ENCODE measurements around the gene RET.

Gene RET

DNA sequence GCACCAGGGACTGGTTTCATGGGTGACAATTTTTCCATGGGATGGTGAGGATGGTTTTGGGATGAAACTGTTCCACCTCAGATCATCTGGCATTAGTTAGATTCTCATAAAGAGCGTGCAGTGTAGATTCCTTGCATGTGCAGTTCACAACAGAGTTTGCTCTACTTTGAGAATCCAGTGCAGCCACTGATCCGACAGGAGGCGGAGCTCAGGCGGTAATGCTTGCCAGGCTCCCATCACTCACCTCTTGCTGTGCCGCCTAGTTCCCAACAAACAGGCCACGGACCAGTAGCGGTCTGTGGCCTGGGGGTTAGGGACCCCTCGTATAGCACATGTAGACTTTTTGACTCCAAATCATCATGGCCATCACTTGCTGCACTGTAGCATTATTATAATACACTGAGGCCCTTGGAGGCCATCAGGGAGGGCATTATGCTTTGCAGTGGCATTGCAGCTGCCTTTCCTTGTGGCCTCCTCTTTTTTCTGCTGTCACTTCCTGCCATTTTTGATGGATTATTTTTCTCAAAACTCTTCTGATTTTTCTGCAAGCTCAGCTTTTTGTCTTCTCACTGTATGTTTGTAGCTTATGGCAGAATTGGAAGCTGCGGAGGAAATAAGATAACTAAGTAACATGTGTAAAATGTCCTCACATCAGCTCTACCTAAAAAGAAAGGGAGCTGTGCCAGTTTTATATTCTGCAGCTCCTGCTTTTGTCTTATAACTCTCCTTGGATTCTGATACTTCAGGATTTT lies 79.9 kb downstream of the RET start:
- Histone ChIP-seq H3K4me2 (ENCODE audit: insufficient read depth, low read length, poor library complexity, severe bottlenecking) (no peak overlapping the region), H3K9me3 (replicated peaks in 1 of 2; ENCODE audit: control insufficient read depth in 2 of 2, insufficient read depth in 1 of 2, low read depth in 1 of 2, low read length in 2 of 2) (no peaks in the 10 kb centered on the region), H2BK5ac (ENCODE audit: low read length) (no peak overlapping the region), H4K91ac (ENCODE audit: low read depth, low read length, poor library complexity) (no peak overlapping the region), H3K36me3 (replicated peaks in 1 of 2; ENCODE audit: control insufficient read depth in 2 of 2, insufficient read depth in 2 of 2, low read length in 2 of 2) (peaks cover 0 to 18% of the 10 kb centered on the region in 2 donors), H3K4me3 (ENCODE audit: low read length in 2 of 2) (no peak overlapping the region), H3K4ac (ENCODE audit: low read length) (no peak overlapping the region), H2AFZ (ENCODE audit: low read length) (no peak overlapping the region), H3K27ac (replicated peaks; ENCODE audit: low read length) (no peak overlapping the region), H3K14ac (ENCODE audit: low read length) (no peak overlapping the region), H3K4me1 (ENCODE audit: control insufficient read depth in 2 of 2, insufficient read depth in 1 of 2, low read depth in 1 of 2, low read length in 2 of 2) (no peaks in the 10 kb centered on the region), H2BK120ac (ENCODE audit: low read depth, low read length) (no peak overlapping the region), H3K79me1 (ENCODE audit: low read depth, low read length) (peaks cover 1% of the 10 kb centered on the region), H3K23ac (ENCODE audit: low read depth, low read length, poor library complexity) (no peak overlapping the region), H4K8ac (ENCODE audit: low read depth, low read length) (no peak overlapping the region), H3K18ac (ENCODE audit: low read length) (no peak overlapping the region), H3K27me3 (ENCODE audit: control insufficient read depth in 3 of 3, insufficient read depth in 3 of 3, low read depth in 1 of 3, low read length in 3 of 3) (no peaks in the 10 kb centered on the region), H3K9ac (ENCODE audit: low read depth, low read length, poor library complexity) (no peak overlapping the region), H2BK15ac (ENCODE audit: low read length) (no peak overlapping the region), H2AK5ac (ENCODE audit: low read depth, low read length) (no peak overlapping the region), H2BK12ac (ENCODE audit: low read length) (no peak overlapping the region)
- no CpG with 5 or more reads among the region's 9 CpGs for WGBS, 2 donors (ENCODE audit: extremely low coverage in 2 of 2, insufficient read length in 2 of 2, insufficient replicate concordance in 1 of 2)
- DNase-seq (ENCODE audit: low spot score): no peak

DNA sequence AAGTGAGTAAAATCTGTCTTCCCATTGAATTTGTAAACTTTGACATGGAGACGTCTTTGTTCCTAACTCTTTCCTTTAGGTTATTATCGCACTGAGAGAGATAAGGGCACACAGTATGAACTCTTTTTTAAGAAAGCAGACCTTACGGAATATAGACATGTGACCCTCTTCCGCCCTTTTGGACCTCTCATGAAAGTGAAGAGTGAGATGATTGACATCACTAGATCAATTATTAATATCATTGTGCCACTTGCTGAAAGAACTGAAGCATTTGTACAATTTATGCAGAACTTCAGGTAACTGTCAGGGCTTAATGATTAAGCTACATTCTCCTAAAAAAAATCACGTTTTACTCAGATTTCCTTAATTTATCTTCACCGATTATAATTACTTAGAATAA lies 81.8 kb downstream of the RET start:
- Histone ChIP-seq H3K27me3 (ENCODE audit: control insufficient read depth in 3 of 3, insufficient read depth in 3 of 3, low read depth in 1 of 3, low read length in 3 of 3) (no peaks in the 10 kb centered on the region), H3K36me3 (replicated peaks in 1 of 2; ENCODE audit: control insufficient read depth in 2 of 2, insufficient read depth in 2 of 2, low read length in 2 of 2) (peaks cover 0 to 35% of the 10 kb centered on the region in 2 donors), H3K23ac (ENCODE audit: low read depth, low read length, poor library complexity) (no peak overlapping the region), H2BK120ac (ENCODE audit: low read depth, low read length) (no peak overlapping the region), H2BK12ac (ENCODE audit: low read length) (no peak overlapping the region), H3K14ac (ENCODE audit: low read length) (no peak overlapping the region), H2AFZ (ENCODE audit: low read length) (no peak overlapping the region), H3K4ac (ENCODE audit: low read length) (no peak overlapping the region), H3K27ac (replicated peaks; ENCODE audit: low read length) (no peak overlapping the region), H3K18ac (ENCODE audit: low read length) (no peak overlapping the region), H3K4me3 (ENCODE audit: low read length in 2 of 2) (no peak overlapping the region), H3K4me2 (ENCODE audit: insufficient read depth, low read length, poor library complexity, severe bottlenecking) (no peak overlapping the region), H3K4me1 (ENCODE audit: control insufficient read depth in 2 of 2, insufficient read depth in 1 of 2, low read depth in 1 of 2, low read length in 2 of 2) (no peaks in the 10 kb centered on the region), H2AK5ac (ENCODE audit: low read depth, low read length) (no peak overlapping the region), H3K79me1 (ENCODE audit: low read depth, low read length) (peaks cover 1% of the 10 kb centered on the region), H4K8ac (ENCODE audit: low read depth, low read length) (no peak overlapping the region), H4K91ac (ENCODE audit: low read depth, low read length, poor library complexity) (no peak overlapping the region), H3K9me3 (replicated peaks in 1 of 2; ENCODE audit: control insufficient read depth in 2 of 2, insufficient read depth in 1 of 2, low read depth in 1 of 2, low read length in 2 of 2) (no peaks in the 10 kb centered on the region), H3K9ac (ENCODE audit: low read depth, low read length, poor library complexity) (no peak overlapping the region), H2BK15ac (ENCODE audit: low read length) (no peak overlapping the region), H2BK5ac (ENCODE audit: low read length) (no peak overlapping the region)
- no peak for DNase-seq (ENCODE audit: low spot score)
- no CpG with 5 or more reads among the region's 6 CpGs for WGBS, 2 donors (ENCODE audit: extremely low coverage in 2 of 2, insufficient read length in 2 of 2, insufficient replicate concordance in 1 of 2)

DNA sequence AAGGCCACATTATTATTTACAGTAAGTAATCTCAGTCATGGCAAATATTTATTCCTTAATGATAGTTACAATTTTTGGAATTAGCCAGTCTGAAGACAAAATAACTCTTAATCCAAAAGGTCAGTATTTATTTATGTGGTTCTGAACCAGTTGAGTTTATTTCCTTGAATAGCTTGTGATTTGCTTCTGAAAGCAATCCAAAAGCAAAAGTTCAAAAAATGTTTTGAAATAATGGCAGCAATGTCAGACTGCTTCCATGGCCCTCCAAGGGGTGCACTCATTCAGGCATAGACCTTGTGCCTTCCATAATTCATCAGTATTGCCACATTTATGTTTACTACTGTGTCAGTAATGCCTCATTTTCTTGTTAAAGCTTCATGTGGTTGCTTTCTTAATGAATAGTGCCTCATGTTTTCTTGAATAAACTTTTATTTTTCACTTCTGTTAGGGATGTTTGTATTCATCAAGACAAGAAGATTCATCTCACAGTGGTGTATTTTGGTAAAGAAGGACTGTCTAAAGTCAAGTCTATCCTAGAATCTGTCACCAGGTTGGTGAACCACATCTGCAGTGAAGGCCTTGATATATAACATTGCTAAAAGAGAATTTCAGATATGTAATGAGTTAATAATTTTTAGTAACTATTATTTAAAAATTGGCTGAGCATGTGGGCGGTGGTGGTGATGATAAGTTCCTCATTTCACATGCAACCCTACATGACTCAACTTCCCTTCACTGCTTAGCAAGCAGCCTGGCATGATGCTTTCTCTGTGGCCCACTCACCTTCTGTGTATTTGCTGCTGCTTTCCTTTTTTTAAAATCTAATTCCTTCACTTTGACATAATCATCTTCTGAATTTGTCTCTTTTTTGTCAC lies 83.4 kb downstream of the RET start:
- H3K14ac ChIP-seq (ENCODE audit: low read length): no peak overlapping the region
- no CpG with 5 or more reads among the region's 1 CpG for WGBS, 2 donors (ENCODE audit: extremely low coverage in 2 of 2, insufficient read length in 2 of 2, insufficient replicate concordance in 1 of 2)
- DNase-seq (ENCODE audit: low spot score): no peak
- H3K4me1 ChIP-seq (ENCODE audit: control insufficient read depth in 2 of 2, insufficient read depth in 1 of 2, low read depth in 1 of 2, low read length in 2 of 2): no peaks in the 10 kb centered on the region
- H3K27ac ChIP-seq (replicated peaks; ENCODE audit: low read length): no peak overlapping the region
- H2BK120ac ChIP-seq (ENCODE audit: low read depth, low read length): no peak overlapping the region
- no peaks in the 10 kb centered on the region for H3K9me3 ChIP-seq (replicated peaks in 1 of 2; ENCODE audit: control insufficient read depth in 2 of 2, insufficient read depth in 1 of 2, low read depth in 1 of 2, low read length in 2 of 2)
- no peak overlapping the region for H3K18ac ChIP-seq (ENCODE audit: low read length)
- H3K27me3 ChIP-seq (ENCODE audit: control insufficient read depth in 3 of 3, insufficient read depth in 3 of 3, low read depth in 1 of 3, low read length in 3 of 3): no peaks in the 10 kb centered on the region
- no peak overlapping the region for H3K4me3 ChIP-seq (ENCODE audit: low read length in 2 of 2)
- H2BK15ac ChIP-seq (ENCODE audit: low read length): no peak overlapping the region
- H3K23ac ChIP-seq (ENCODE audit: low read depth, low read length, poor library complexity): no peak overlapping the region
- no peak overlapping the region for H2BK12ac ChIP-seq (ENCODE audit: low read length)
- H3K36me3 ChIP-seq (replicated peaks in 1 of 2; ENCODE audit: control insufficient read depth in 2 of 2, insufficient read depth in 2 of 2, low read length in 2 of 2): peaks cover 0 to 39% of the 10 kb centered on the region in 2 donors
- no peak overlapping the region for H3K4ac ChIP-seq (ENCODE audit: low read length)
- H2AK5ac ChIP-seq (ENCODE audit: low read depth, low read length): no peak overlapping the region
- no peak overlapping the region for H4K91ac ChIP-seq (ENCODE audit: low read depth, low read length, poor library complexity)
- no peak overlapping the region for H3K9ac ChIP-seq (ENCODE audit: low read depth, low read length, poor library complexity)
- no peak overlapping the region for H4K8ac ChIP-seq (ENCODE audit: low read depth, low read length)
- no peak overlapping the region for H2BK5ac ChIP-seq (ENCODE audit: low read length)
- no peak overlapping the region for H2AFZ ChIP-seq (ENCODE audit: low read length)
- H3K4me2 ChIP-seq (ENCODE audit: insufficient read depth, low read length, poor library complexity, severe bottlenecking): no peak overlapping the region
- H3K79me1 ChIP-seq (ENCODE audit: low read depth, low read length): peaks cover 1% of the 10 kb centered on the region

DNA sequence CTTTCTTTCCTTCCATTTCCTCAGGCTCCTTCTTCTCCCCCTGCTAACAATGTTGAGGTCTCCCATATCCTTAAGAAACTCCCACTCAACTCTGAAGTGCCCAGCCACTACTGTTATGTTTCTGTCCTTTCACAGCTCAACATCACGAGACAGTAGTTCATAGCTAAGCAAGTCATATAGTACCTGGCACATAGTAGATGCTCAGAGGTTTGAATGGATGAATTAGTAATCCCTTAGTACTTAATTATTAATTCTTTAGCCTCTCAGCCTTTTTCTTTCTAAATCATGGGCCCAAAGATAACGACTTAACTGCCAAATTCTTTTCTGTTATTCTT lies 84.0 kb downstream of the RET start:
- H3K9ac ChIP-seq (ENCODE audit: low read depth, low read length, poor library complexity): no peak overlapping the region
- WGBS, 2 donors (ENCODE audit: extremely low coverage in 2 of 2, insufficient read length in 2 of 2, insufficient replicate concordance in 1 of 2): no CpG with 5 or more reads among the region's 2 CpGs
- no peak overlapping the region for H3K23ac ChIP-seq (ENCODE audit: low read depth, low read length, poor library complexity)
- no peak overlapping the region for H3K4me2 ChIP-seq (ENCODE audit: insufficient read depth, low read length, poor library complexity, severe bottlenecking)
- no peak overlapping the region for H3K4me3 ChIP-seq (ENCODE audit: low read length in 2 of 2)
- H3K36me3 ChIP-seq (replicated peaks in 1 of 2; ENCODE audit: control insufficient read depth in 2 of 2, insufficient read depth in 2 of 2, low read length in 2 of 2): peaks cover 0 to 39% of the 10 kb centered on the region in 2 donors
- DNase-seq (ENCODE audit: low spot score): no peak
- no peaks in the 10 kb centered on the region for H3K4me1 ChIP-seq (ENCODE audit: control insufficient read depth in 2 of 2, insufficient read depth in 1 of 2, low read depth in 1 of 2, low read length in 2 of 2)
- H3K27ac ChIP-seq (replicated peaks; ENCODE audit: low read length): no peak overlapping the region
- H3K4ac ChIP-seq (ENCODE audit: low read length): no peak overlapping the region
- no peak overlapping the region for H4K8ac ChIP-seq (ENCODE audit: low read depth, low read length)
- H2AK5ac ChIP-seq (ENCODE audit: low read depth, low read length): no peak overlapping the region
- H3K14ac ChIP-seq (ENCODE audit: low read length): no peak overlapping the region
- peaks cover 1% of the 10 kb centered on the region for H3K79me1 ChIP-seq (ENCODE audit: low read depth, low read length)
- no peak overlapping the region for H2BK15ac ChIP-seq (ENCODE audit: low read length)
- H3K18ac ChIP-seq (ENCODE audit: low read length): no peak overlapping the region
- H2BK12ac ChIP-seq (ENCODE audit: low read length): no peak overlapping the region
- no peak overlapping the region for H2BK120ac ChIP-seq (ENCODE audit: low read depth, low read length)
- H4K91ac ChIP-seq (ENCODE audit: low read depth, low read length, poor library complexity): no peak overlapping the region
- no peaks in the 10 kb centered on the region for H3K9me3 ChIP-seq (replicated peaks in 1 of 2; ENCODE audit: control insufficient read depth in 2 of 2, insufficient read depth in 1 of 2, low read depth in 1 of 2, low read length in 2 of 2)
- H2AFZ ChIP-seq (ENCODE audit: low read length): no peak overlapping the region
- no peak overlapping the region for H2BK5ac ChIP-seq (ENCODE audit: low read length)
- H3K27me3 ChIP-seq (ENCODE audit: control insufficient read depth in 3 of 3, insufficient read depth in 3 of 3, low read depth in 1 of 3, low read length in 3 of 3): no peaks in the 10 kb centered on the region
